Activated T-cell treated with anti-CD3 and anti-CD28 coated beads for 4 hours (primary cell): ENCODE results near the gene MPEG1.

Experiments
- DNase-seq: peaks from one replicate; pipeline ENCODE4 v3.0.0-alpha.2; 2020

MPEG1 gene

GRCh38 chr11:59216641-59217564, 4.2 kb upstream of the MPEG1 start:
- DNase-seq = no peak

- no peak for DNase-seq
Measured at GRCh38 chr11:59214141-59214893, 1.6 kb upstream of the MPEG1 start.

- no peak for DNase-seq
Measured at GRCh38 chr11:59212222-59212621, 505 bp downstream of the MPEG1 start.

DNA sequence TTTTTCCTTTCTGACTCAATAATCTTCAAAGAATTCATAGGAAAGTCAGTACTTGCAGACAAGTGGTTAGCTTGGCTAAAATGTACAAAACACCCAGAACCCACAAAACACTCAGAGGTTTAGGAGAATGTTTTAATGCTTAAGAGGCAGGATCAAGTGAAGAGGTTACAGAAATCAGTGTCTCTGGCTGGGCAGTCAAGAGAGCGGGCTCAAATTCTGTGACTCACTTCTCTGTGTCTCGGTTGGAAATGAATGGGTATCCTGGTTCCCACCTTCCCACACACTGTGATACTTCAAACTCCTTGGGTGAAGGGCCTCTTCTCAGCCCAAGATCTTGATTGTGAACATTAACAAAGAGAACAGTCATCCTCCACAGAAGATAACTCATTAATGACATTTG, 3.8 kb downstream of the MPEG1 start:
- no peak for DNase-seq

DNA sequence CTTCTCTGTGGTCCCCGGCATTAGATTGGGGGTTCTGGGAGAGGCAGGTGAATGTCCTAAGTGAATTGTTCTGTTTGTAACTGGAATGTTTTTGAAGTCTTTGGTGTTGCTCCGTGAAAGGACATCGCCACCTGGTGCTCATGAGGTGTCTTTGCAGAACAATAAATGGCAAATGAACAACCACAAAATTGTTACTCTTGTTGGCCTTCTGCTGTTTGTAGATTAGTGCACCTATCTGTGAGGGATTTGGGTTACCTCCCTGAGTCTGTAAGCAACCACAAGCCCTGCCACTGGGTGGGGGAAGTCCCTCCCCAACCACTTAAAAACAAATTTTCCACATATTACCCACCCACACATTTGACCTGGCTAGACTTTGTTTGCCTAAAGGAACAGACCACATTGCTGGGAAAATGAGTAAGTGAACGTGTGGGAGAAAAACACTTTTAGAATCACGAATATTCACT, 4.7 kb downstream of the MPEG1 start:
- DNase-seq = peak; percentile 30

DNA sequence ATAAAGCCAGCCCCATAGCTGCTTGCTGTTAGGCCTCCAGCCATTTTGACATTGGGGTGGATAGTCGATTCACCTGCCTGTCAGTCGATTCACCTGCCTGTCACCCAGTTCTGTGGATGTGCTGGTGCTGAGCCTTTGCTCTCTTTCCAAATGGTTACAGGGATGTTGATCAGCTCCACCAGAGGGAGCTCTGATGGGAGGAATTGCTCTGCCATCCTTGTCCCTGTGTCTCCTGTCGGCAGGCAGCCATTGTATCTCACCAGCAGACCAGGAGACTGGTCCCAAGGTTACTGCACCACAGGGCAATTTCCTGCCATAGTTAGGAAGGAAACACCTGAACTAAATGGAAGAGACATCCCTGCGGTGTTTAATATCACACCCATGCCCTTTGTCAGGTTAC, 6.1 kb downstream of the MPEG1 start:
- no peak for DNase-seq

DNA sequence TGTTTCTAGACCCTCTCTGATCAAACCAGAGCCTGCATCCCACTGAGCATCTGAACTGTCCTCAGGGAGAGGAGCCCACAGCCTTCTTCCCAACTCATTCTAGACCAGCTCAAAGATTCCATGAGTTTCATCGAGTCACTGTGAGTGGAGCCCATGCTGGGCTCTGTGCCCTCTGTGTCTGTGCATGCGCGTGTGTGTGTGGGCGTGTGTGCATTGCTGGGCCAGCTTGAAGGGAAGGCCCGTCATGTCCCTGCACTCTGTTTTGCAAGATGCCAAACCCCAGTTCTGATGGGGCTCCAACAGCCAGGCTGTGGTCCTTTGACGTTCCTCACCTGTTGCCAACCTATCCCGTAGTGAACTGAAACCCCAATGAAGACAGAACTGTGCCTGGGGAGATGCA, 7.1 kb downstream of the MPEG1 start:
- no peak for DNase-seq

DNA sequence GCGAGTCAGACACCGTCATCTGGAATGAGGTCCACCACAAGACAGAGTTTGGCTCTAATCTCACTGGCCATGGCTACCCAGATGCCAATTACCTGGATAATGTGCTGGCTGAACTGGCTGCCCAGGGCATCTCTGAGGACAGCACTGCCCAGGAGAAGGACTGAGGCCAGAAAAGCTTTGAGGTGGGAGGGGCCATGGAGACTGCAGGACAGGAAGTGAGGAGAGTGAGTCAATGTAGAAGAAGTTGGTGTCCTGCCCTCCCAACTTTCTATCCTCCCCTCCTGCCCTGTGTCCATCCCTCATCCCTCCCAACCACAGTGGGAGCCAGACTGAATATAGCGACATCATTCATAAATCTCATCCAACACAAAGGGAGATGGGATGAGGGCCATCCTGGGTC, 8.0 kb downstream of the MPEG1 start:
- DNase-seq = no peak

DNA sequence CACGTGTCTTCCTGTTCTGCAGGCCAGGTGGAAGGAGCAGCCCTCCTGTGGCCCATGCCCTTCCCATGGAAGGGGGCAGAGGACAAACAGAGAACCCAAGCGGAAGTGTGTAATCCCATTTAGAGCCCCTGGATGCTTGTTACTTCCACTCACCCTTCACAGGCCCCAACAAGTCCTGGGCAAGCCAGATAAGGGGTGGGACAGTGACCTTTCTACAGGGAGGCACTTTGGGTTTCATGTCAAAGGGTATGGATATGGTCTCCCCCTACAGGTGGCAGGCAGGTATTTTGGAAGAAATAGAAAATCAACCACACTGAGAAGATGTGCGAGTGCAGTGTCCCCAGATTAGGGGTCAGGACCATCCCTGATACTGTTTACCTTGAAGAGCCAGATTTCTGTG, 11.4 kb downstream of the MPEG1 start:
- no peak for DNase-seq

DNA sequence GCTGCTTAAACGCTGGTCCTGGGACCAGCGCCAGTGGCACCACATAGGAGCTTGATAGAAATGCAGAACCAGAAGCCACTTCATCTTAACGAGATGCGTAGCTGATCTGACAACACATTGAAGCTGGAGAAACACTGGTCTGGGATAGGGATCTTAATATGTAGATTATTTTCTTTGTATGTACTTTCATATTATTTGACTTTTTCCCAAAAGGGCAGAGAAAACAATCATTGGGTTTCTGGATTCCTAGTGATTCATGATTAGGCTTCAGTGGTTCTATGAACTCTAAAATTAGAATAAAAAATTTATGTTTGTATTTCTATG, 12.3 kb downstream of the MPEG1 start:
- no peak for DNase-seq

DNA sequence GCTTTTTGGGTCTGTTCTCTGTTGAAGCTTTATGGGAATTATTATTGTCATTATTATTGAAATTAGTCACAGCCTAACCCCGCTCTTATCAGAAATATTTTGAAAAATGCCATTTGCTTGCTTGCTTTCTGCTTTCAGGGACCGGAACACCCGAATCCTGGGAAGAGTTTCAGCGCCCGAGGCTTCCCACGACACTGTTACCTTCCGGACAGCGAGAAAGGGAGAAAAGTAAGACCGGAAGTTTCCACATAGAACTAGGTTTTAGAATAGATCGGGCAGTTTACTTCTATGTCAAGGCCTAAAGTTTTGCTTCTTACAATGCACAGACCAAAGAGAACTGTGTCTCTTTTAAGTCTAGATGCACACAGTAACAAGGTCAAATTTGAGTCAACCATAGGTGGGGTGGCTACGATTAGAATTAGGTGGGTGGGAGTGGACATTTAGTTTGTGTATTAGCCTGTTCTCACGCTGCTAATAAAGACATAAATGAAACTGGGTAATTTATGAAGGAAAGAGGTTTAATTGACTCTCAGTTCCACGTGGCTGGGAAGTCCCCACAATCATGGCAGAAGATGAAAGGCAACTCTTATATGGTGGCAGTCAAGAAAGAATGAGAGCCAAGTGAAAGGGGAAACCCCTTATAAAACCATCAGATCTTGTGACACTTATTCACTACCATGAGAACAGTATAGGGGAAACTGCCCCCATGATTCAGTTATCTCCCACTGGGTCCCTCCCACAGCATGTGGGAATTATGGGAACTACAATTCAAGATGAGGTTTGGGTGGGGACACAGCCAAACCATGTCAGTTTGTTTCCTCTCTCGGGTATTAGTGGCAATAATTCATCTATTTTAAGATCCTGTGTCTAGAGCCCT, 12.9 kb downstream of the MPEG1 start:
- DNase-seq = no peak

DNA sequence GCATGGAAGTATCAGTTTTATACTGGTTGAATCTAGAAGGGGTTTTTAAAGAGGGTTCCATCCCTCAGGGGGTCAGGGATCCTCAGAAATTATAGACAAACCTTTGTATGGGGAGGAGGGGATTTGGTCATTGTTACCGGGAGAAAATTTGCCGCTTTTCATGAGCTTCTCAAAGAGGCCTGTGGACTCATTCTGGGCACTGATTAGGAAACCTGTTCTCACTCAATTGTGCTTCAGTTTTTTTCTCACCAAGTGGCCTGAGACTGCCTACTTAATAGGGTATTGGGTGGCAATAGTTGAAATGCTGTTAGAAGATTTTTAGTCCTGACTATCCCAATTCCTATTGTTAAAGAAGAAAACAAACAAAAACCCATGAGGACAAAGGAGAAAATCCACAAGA, 14.0 kb downstream of the MPEG1 start:
- DNase-seq = no peak

DNA sequence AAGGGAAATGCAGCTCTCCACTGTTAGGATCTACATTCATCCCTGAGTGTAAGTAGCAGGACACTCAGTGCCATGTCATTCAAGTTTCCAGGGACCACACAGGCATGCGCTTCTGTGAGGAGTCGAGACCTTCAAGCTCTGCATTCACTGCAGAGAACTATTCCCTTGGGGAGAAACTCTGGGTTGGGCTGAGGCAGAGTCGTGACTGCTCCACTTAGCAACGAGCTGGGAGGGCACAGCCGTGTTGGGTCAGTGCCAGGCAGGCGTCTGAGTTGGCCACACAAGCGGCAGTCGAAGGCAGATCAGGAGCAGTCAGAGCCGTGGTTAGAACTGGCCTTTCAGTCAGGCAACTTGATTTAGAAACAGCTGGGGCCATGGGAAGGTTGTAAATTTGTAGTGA, 14.7 kb downstream of the MPEG1 start:
- DNase-seq = no peak

GRCh38 chr11:59196777-59197176, 15.9 kb downstream of the MPEG1 start:
- no peak for DNase-seq

GRCh38 chr11:59195586-59195985, 17.1 kb downstream of the MPEG1 start:
- no peak for DNase-seq

GRCh38 chr11:59193587-59194130, 19.1 kb downstream of the MPEG1 start:
- no peak for DNase-seq

DNA sequence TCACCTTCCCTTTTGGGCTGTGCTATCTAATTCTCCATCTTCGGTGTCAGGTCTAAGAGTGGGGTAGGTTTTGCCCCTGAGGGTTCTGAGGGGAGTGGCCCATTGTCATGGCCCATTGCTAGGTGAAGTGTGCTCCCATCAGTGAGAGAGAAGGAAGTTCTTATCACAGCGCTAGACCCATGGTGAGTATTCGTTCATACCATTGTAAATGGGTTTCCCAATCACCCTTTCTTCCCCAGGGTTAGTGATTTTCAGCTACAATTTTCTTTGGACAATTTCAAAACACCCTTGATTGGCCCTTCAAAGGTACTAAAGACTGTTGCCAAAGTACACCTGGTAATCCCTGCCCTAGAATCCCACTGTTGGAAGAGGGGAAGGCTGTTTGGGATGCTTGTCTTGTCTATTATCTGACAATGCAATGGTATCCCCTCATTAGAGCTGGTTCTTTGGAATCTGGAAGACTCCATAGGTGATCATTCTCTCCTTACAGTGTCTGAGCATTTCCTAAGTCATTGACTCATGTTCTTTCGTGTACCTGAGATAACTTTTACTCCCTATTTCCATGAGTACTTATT, 20.2 kb downstream of the MPEG1 start:
- DNase-seq = no peak

GRCh38 chr11:59191890-59192289, 20.8 kb downstream of the MPEG1 start:
- no peak for DNase-seq

DNA sequence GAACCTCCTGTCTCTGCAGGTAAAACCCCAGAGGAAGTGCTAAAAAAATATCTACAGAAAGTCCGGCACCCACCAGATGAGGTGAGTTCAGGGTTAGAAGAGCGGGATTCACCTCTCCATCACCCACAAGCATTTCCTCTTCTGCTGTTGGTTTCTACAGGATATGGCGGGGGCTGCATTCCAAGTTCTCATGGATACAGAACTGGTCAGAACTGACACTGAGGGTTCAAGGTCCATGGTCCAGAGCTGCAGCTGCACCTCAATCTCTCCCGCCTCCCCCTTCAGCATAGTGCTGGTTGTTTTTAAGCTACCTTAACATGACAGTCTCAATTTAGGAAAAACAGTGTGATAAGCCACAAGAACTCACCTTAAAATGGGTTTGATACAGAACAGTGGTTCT, 21.6 kb downstream of the MPEG1 start:
- DNase-seq = no peak

- DNase-seq = no peak
Measured at GRCh38 chr11:59189986-59190385, 22.7 kb downstream of the MPEG1 start.

GRCh38 chr11:59188954-59189353, 23.8 kb downstream of the MPEG1 start:
- DNase-seq = no peak

GRCh38 chr11:59187587-59187986, 25.1 kb downstream of the MPEG1 start:
- no peak for DNase-seq

DNA sequence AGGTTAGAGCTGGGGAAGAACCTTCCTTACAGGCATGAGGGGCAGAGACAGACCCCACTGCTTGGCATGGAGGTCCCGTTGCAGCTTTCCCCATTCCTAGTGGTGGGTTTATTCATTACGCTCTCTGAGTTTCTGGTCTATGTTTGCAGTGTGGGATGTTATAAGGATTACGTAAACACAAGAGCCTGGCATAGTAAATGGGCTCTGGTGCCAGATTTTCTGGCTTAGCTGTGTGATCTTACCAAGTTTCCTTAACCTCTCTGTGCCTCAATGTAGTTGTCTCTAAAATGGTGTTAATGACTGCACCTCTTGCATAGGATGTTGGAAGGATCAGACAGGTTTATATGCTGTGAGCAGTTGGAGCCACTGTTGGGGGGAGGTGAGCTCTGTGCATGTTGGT, 25.7 kb downstream of the MPEG1 start:
- no peak for DNase-seq
